Adipocyte (in vitro differentiated cells): Measurements from ENCODE around the gene GMDS.

ENCODE experiments used
- DNase-seq: peaks from one replicate; pipeline ENCODE4 v3.0.0-alpha.2; 2015; ENCODE audit warnings: low read depth
- H3K27me3 ChIP-seq: replicated peaks from 2 replicates; pipeline ENCODE4 v1.7.0; 2013; ENCODE audit warnings: mild to moderate bottlenecking, low read length, moderate library complexity; ENCODE audit not compliant: control insufficient read depth, insufficient read depth
- H3K36me3 ChIP-seq: 2 replicates; pipeline ENCODE4 v1.7.0; 2013; ENCODE audit warnings: low read length, mild to moderate bottlenecking, moderate library complexity; ENCODE audit not compliant: control insufficient read depth, insufficient read depth, severe bottlenecking
- H3K4me1 ChIP-seq: 2 replicates; pipeline ENCODE4 v1.7.0; 2013; ENCODE audit warnings: mild to moderate bottlenecking, low read length, moderate library complexity; ENCODE audit not compliant: control insufficient read depth, insufficient read depth
- H3K4me3 ChIP-seq: 2 replicates; pipeline ENCODE4 v1.7.0; 2013; ENCODE audit warnings: mild to moderate bottlenecking, low read length, moderate library complexity
- H3K9ac ChIP-seq: 2 replicates; pipeline ENCODE4 v1.7.0; 2013; ENCODE audit warnings: mild to moderate bottlenecking, low read length, moderate library complexity
- H3K9me3 ChIP-seq: 2 replicates; pipeline ENCODE4 v1.7.0; 2013; ENCODE audit warnings: mild to moderate bottlenecking, low read length, moderate library complexity; ENCODE audit not compliant: control insufficient read depth

Gene GMDS

DNA sequence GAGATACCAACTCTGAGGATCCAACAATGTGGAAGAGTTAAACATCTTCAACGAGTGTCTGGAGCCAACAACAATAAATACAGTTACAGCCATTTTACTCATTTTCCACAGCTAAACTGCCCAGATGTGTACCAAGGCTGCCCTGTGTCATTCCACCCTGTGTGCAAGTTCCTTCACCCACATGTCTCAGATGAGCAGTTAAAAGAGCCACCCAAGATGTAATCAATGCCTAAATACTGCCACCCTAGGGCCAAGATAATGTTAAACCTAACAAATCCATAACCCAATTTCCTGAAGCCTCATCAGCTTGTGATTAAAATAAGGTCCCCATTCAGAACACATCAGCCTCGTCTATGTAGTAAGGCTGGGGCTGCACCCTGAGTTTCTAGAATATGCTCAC, 59.9 kb downstream of the GMDS start:
- Histone ChIP-seq H3K27me3 (no peaks in the 10 kb centered on the region), H3K36me3 (no peaks in the 10 kb centered on the region), H3K4me1 (no peaks in the 10 kb centered on the region), H3K4me3 (no peak overlapping the region), H3K9ac (no peak overlapping the region), H3K9me3 (no peaks in the 10 kb centered on the region)
- no peak for DNase-seq

DNA sequence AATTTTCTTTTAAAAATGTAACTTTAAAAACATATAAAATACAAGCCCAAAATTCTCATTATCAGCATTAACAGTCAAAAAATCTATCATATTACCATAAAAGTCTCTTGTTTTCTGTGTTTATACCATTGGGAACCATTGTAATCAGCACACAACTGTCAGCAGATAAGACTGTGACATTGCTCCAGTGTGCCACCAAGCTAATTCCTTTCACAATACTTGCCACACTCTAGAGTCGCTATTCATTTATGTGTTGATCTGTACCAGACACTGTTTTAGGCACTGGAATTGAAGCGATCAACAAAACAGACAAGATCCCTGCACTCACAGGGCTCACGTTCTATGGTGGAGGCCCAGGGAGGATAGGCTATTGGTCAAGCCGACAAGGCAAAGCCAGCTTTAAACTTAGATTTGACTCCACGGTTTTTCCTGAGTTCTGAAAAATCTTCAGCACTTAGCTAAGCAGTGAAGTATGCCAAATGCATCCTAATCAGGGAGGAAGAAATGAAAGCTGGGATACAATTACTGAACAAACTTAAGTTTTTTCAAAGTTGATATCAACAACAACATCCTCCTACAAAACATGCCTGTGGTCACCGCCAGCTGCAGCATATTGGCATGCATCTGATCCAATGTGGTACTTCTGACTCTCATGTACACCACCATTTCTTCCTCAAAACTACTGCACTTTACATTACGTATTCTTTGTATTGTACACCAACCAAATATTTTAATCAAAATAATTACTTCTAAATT, 60.5 kb downstream of the GMDS start:
- H3K36me3 ChIP-seq: no peaks in the 10 kb centered on the region
- H3K4me1 ChIP-seq: peaks cover 4% of the 10 kb centered on the region
- no peaks in the 10 kb centered on the region for H3K27me3 ChIP-seq
- no peak overlapping the region for H3K4me3 ChIP-seq
- no peaks in the 10 kb centered on the region for H3K9me3 ChIP-seq
- peak; percentile 17 for DNase-seq
- no peak overlapping the region for H3K9ac ChIP-seq

DNA sequence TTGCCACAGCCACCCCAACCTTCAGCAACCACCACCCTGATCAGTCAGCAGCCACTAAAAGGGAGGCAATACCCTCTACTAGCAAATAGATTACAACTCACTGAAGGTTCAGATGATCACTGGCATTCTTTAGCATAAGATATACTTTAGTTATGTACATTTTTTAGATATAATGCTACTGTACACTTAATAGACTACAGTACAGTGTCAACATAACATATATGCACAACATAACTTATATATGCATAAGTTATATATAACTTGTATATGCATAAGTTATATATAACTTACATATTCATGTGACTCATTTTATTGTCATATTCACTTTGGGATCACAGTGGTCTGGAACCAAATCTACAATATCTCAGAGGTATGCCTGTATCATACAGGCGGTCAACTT, 61.7 kb downstream of the GMDS start:
- Histone ChIP-seq H3K27me3 (no peaks in the 10 kb centered on the region), H3K9me3 (no peaks in the 10 kb centered on the region), H3K4me3 (no peak overlapping the region), H3K4me1 (peaks cover 7% of the 10 kb centered on the region), H3K9ac (no peak overlapping the region), H3K36me3 (no peaks in the 10 kb centered on the region)
- no peak for DNase-seq

DNA sequence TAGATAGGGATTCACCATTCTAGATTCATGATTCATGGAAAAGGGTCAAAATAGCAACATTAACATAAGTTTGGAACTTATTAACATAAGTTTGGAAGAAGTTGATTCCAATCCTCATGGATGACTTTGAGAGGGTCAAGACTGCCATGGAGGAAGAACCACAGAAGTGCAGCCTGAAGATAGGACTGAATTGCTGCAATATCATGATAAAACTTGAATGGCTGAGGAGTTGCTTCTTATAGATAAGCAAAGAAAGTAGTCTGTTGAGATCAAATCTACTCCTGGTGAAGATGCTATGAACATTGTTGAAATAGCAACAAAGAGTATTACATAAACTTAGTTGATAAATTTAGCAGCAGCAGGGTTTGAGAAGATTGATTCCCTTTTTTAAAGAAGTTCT, 62.2 kb downstream of the GMDS start:
- Histone ChIP-seq H3K36me3 (no peaks in the 10 kb centered on the region), H3K4me3 (no peak overlapping the region), H3K9ac (no peak overlapping the region), H3K9me3 (no peaks in the 10 kb centered on the region), H3K27me3 (no peaks in the 10 kb centered on the region), H3K4me1 (peaks cover 7% of the 10 kb centered on the region)
- DNase-seq: no peak

DNA sequence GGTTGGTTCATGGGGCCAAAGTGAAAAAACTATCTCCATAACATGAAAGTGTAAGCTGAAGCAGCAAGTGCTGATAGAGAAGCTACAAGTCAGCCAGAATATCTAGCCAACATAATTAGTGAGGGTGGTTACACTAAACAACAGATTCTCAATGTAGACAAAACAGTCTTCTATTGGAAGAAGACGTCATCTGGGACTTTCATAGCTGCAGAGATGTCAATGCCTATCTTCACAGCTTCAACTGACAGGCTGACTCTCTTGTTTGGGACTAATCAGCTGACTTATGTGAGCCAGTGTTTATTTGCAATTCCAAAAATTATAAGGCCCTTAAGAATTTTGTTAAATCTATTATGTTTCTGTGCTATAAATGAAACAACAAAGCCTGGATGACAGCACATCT, 63.2 kb downstream of the GMDS start:
- DNase-seq: no peak
- Histone ChIP-seq H3K9ac (no peak overlapping the region), H3K9me3 (no peaks in the 10 kb centered on the region), H3K36me3 (no peaks in the 10 kb centered on the region), H3K4me3 (no peak overlapping the region), H3K4me1 (peaks cover 7% of the 10 kb centered on the region), H3K27me3 (no peaks in the 10 kb centered on the region)

DNA sequence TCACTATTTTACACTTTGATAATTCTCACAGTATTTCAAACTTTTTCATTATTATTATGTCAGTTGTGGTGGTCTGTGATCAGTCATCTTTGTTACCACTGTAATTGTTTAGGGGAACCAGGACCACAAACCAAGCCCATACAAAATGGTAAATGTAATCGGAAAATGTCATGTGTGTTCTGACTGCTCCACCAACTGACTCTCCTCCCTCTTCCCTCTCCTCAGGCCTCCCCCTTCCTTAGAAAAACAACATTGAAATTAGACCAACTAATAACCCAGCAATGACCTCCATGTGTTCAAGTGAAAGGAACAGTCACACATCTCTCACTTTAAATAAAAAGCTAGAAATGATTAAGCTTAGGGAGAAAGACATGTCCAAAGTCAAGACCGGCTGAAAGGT, 63.8 kb downstream of the GMDS start:
- H3K36me3 ChIP-seq: no peaks in the 10 kb centered on the region
- no peak overlapping the region for H3K9ac ChIP-seq
- H3K4me1 ChIP-seq: peaks cover 7% of the 10 kb centered on the region
- no peaks in the 10 kb centered on the region for H3K9me3 ChIP-seq
- no peak for DNase-seq
- H3K4me3 ChIP-seq: no peak overlapping the region
- H3K27me3 ChIP-seq: no peaks in the 10 kb centered on the region

DNA sequence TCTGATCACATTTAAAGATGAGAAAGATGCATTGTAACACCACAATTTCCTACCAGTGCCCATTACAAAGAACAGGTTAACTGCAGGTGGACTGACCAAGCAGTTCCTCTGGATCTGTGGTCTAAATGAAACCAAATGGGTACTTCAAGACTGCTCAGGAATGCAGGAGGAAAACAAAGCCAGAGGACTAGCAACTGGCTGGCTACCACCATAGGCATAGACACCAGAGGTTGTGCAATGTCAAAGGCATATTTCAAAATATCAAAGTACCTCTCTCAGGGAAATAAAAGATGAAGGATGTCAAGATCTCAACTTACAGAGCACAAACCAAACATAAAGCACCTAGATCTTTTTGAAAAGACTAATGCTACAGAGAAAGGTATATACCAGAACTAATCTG, 65.5 kb downstream of the GMDS start:
- no peaks in the 10 kb centered on the region for H3K36me3 ChIP-seq
- H3K9ac ChIP-seq: no peak overlapping the region
- H3K4me1 ChIP-seq: peaks cover 7% of the 10 kb centered on the region
- H3K9me3 ChIP-seq: no peaks in the 10 kb centered on the region
- H3K27me3 ChIP-seq: no peaks in the 10 kb centered on the region
- no peak overlapping the region for H3K4me3 ChIP-seq
- peak; percentile 83 for DNase-seq

DNA sequence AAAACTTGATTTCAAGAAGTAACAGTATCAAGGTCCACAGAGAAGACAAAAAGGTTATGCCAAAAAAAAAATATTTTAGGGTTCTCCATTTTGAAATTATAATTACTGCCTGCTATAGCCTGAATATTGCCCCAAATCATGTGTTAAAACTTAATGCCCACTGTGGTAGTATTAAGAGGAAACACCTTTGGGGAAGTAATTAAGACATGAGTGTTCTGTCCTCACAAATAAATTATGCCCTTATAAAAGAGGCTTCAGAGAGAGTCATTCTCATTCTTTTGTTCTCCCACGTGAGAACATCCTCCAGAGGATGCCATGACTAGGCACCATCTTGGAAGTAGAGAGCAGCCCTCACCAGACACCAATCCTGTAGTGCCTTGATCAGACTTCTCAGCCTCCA, 66.2 kb downstream of the GMDS start:
- Histone ChIP-seq H3K4me1 (peaks cover 7% of the 10 kb centered on the region), H3K4me3 (no peak overlapping the region), H3K27me3 (no peaks in the 10 kb centered on the region), H3K9me3 (no peaks in the 10 kb centered on the region), H3K9ac (no peak overlapping the region), H3K36me3 (no peaks in the 10 kb centered on the region)
- DNase-seq: no peak

DNA sequence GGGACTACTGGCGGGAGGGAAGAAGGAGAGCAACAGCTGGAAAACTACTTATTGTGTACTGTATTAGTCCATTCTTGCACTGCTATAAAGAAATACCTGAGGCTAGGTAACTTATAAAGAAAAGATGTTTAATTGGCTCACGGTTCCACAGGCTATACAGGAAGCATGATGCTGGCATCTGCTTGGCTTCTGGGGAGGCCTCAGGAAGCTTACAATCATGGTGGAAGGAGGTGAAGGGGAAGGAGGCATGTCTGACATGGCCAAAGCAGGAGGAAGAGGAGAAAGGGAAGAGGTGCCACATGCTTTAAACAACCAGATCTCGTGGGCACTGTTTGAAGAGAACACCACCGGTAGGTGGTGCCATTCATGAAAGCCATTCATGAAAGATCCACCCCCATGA, 67.3 kb downstream of the GMDS start:
- Histone ChIP-seq H3K9me3 (no peaks in the 10 kb centered on the region), H3K4me3 (no peak overlapping the region), H3K4me1 (peaks cover 7% of the 10 kb centered on the region), H3K9ac (no peak overlapping the region), H3K36me3 (no peaks in the 10 kb centered on the region), H3K27me3 (no peaks in the 10 kb centered on the region)
- no peak for DNase-seq

DNA sequence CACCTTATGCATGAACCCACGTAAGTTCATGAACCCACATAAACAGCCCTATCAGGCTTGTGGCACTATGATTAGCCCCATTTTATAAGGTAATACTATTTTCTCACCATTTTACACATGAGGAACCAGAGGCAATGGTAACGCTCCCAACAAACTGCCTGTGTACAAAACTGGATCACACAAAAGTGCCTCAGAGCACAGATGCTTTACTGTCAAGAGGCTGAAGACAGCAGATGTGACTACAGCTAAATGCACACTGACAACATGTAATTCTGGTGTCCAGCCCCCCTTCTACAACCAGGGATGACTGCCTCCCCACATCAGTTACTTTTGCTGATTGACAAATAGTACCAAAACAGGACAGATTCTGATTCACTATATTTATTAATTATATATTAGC, 69.6 kb downstream of the GMDS start:
- H3K9ac ChIP-seq: no peak overlapping the region
- no peak for DNase-seq
- no peaks in the 10 kb centered on the region for H3K36me3 ChIP-seq
- no peaks in the 10 kb centered on the region for H3K27me3 ChIP-seq
- no peak overlapping the region for H3K4me3 ChIP-seq
- H3K9me3 ChIP-seq: no peaks in the 10 kb centered on the region
- peaks cover 7% of the 10 kb centered on the region for H3K4me1 ChIP-seq

DNA sequence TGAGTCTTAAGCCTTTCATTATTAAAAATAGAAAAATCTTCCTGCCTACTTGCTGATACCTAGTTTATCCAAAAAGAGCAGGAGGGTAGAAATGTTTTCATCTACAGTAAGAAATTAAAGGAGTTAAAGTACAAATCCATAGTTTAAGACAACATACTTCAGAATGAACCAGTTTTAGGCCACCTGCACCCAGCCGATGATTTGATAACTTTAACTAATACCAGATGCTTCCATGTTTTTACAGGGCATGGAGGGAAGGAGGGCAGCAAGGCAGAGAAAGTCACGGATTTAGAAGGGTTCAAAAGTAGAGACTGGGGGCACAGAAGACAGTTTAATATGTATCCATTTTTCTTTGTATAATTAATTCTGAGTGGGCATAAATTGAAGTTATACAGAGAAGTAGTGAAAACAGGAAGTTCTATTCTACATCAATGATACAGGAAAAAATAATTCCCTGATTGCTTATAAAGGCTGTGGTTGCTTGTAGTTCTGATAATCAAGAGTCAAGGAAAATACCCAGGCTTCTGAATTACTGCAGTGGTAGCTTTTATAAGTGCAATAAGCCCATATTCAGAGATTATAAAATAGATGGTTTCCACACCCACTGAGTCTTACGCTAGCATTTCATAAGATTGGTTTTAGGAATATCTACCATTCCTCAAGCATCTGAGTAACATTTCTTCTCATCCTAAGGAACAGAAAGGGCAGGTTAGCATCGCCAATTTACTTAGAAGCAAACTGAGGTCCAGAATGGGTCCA, 72.0 kb downstream of the GMDS start:
- Histone ChIP-seq H3K4me1 (peaks cover 9% of the 10 kb centered on the region), H3K27me3 (no peaks in the 10 kb centered on the region), H3K4me3 (no peak overlapping the region), H3K36me3 (no peaks in the 10 kb centered on the region), H3K9ac (no peak overlapping the region), H3K9me3 (no peaks in the 10 kb centered on the region)
- no peak for DNase-seq
